GM23338 (cell line): ENCODE data around the gene MCCC1. TPM values are rescaled to one million over a fixed set of nuclear protein-coding genes. Genes with fewer than 3 reads are reported as not detected.

ENCODE experiments used
- ATAC-seq: fragments of 200-7000 bp; cut with Tn5 transposase; 3 replicates; pipeline ENCODE4 v1.9.1; 2020
- DNase-seq: peaks from one replicate; pipeline ENCODE4 v3.0.0-alpha.2; 2015; ENCODE audit warnings: low spot score
- H2AFZ ChIP-seq: fragments of 200-600 bp; sonication (generic); 2 replicates; pipeline ENCODE4 v1.8.0; 2016; ENCODE audit warnings: antibody characterized with exemption, mild to moderate bottlenecking, moderate library complexity
- H3F3A ChIP-seq: fragments of 200-600 bp; sonication (generic); replicated peaks from 2 replicates; pipeline ENCODE4 v1.8.0; 2017; ENCODE audit warnings: antibody characterized with exemption, mixed run types, low read depth
- H3K27ac ChIP-seq: fragments of 200-600 bp; sonication (generic); 2 replicates; pipeline ENCODE4 v1.6.1; 2016; ENCODE audit warnings: low read depth
- H3K27me3 ChIP-seq: fragments of 200-600 bp; sonication (generic); 2 replicates; pipeline ENCODE4 v1.8.0; 2016; ENCODE audit warnings: mild to moderate bottlenecking, mixed run types, moderate library complexity; ENCODE audit not compliant: insufficient read depth
- H3K36me3 ChIP-seq: fragments of 200-600 bp; sonication (generic); 2 replicates; pipeline ENCODE4 v1.8.0; 2016; ENCODE audit warnings: mild to moderate bottlenecking; ENCODE audit not compliant: insufficient read depth
- H3K4me1 ChIP-seq: fragments of 200-600 bp; sonication (generic); 2 replicates; pipeline ENCODE4 v1.8.0; 2016; ENCODE audit warnings: mild to moderate bottlenecking, moderate library complexity; ENCODE audit not compliant: insufficient read depth
- H3K4me2 ChIP-seq: fragments of 200-600 bp; sonication (generic); 2 replicates; pipeline ENCODE4 v1.7.1; 2017; ENCODE audit warnings: mixed run types
- H3K4me3 ChIP-seq: fragments of 200-600 bp; sonication (generic); 2 replicates; pipeline ENCODE4 v1.6.1; 2016; ENCODE audit warnings: mixed run types
- H3K79me2 ChIP-seq: fragments of 200-600 bp; sonication (generic); replicated peaks from 2 replicates; pipeline ENCODE4 v1.8.0; 2017; ENCODE audit warnings: mild to moderate bottlenecking; ENCODE audit not compliant: insufficient read depth
- H3K9me2 ChIP-seq: fragments of 200-600 bp; sonication (generic); 2 replicates; pipeline ENCODE4 v1.8.0; 2017; ENCODE audit not compliant: insufficient read depth
- H4K20me1 ChIP-seq: fragments of 200-600 bp; sonication (generic); replicated peaks from 2 replicates; pipeline ENCODE4 v1.8.0; 2017; ENCODE audit warnings: mild to moderate bottlenecking; ENCODE audit not compliant: insufficient read depth
- H3K27ac Mint-ChIP-seq: 2 replicates; pipeline ENCODE4 v1.8.0; 2020; ENCODE audit warnings: inconsistent platforms, mild to moderate bottlenecking, moderate library complexity, mixed read lengths
- H3K27me3 Mint-ChIP-seq: 3 replicates; pipeline ENCODE4 v1.8.0; 2022; ENCODE audit warnings: low read depth, mild to moderate bottlenecking, moderate library complexity, mixed read lengths, inconsistent platforms; ENCODE audit not compliant: insufficient read depth, poor library complexity
- H3K36me3 Mint-ChIP-seq: 3 replicates; pipeline ENCODE4 v1.8.0; 2021; ENCODE audit warnings: low read depth, mild to moderate bottlenecking, inconsistent platforms, moderate library complexity, mixed read lengths
- H3K4me1 Mint-ChIP-seq: 3 replicates; pipeline ENCODE4 v1.8.0; 2020; ENCODE audit warnings: mild to moderate bottlenecking, inconsistent platforms, mixed read lengths
- H3K4me3 Mint-ChIP-seq: 3 replicates; pipeline ENCODE4 v1.8.0; 2021; ENCODE audit warnings: moderate library complexity, mild to moderate bottlenecking, inconsistent platforms, mixed read lengths
- H3K9me3 Mint-ChIP-seq: 3 replicates; pipeline ENCODE4 v1.8.0; 2020; ENCODE audit warnings: moderate library complexity, mild to moderate bottlenecking, inconsistent platforms, mixed read lengths
- CREB1 ChIP-seq: fragments of 250-450 bp; sonication (Bioruptor Pico); IDR thresholded peaks from 2 replicates; pipeline ENCODE4 v1.5.0; 2020; ENCODE audit warnings: low read depth, mild to moderate bottlenecking, moderate library complexity
- CTCF ChIP-seq, 2 experiments: fragments of 200-600 bp in 1 of 2; sonication (generic) in 1 of 2; conservative IDR thresholded peaks; 2 replicates each; pipeline versions ENCODE4 v1.5.1 to v1.6.1; 2016 to 2017; ENCODE audit warnings: antibody characterized with exemption in 2 of 2, low read depth in 2 of 2, mild to moderate bottlenecking in 2 of 2, moderate library complexity in 1 of 2
- ETS1 ChIP-seq: IDR thresholded peaks from 2 replicates; pipeline ENCODE4 v1.6.1; 2016; ENCODE audit warnings: antibody characterized with exemption
- EZH2 ChIP-seq: fragments of 200-600 bp; sonication (generic); IDR thresholded peaks from one replicate; pipeline ENCODE4 v1.8.0; 2017; ENCODE audit warnings: antibody characterized with exemption, mild to moderate bottlenecking, low read depth; ENCODE audit not compliant: unreplicated experiment
- EZH2phosphoT487 ChIP-seq: fragments of 200-600 bp; sonication (generic); IDR thresholded peaks from one replicate; pipeline ENCODE4 v1.8.1; 2018; ENCODE audit warnings: antibody characterized with exemption; ENCODE audit not compliant: unreplicated experiment
- JUNB ChIP-seq: IDR thresholded peaks from one replicate; pipeline ENCODE4 v1.6.1; 2016; ENCODE audit warnings: antibody characterized with exemption; ENCODE audit not compliant: unreplicated experiment
- NANOG ChIP-seq: IDR thresholded peaks from 2 replicates; pipeline ENCODE4 v1.6.1; 2016; ENCODE audit warnings: antibody characterized with exemption, borderline replicate concordance
- POLR2AphosphoS5 ChIP-seq: IDR thresholded peaks from 2 replicates; pipeline ENCODE4 v1.6.1; 2016; ENCODE audit warnings: antibody characterized with exemption, low read depth
- STAT1 ChIP-seq: IDR thresholded peaks from one replicate; pipeline ENCODE4 v1.6.1; 2016; ENCODE audit warnings: antibody characterized with exemption; ENCODE audit not compliant: unreplicated experiment
- ZNF114 ChIP-seq: fragments of 250-450 bp; sonication (Bioruptor Pico); IDR thresholded peaks from 2 replicates; pipeline ENCODE4 v1.5.0; 2020; ENCODE audit warnings: mild to moderate bottlenecking, moderate library complexity
- ZNF331 ChIP-seq: fragments of 250-450 bp; sonication (Bioruptor Pico); IDR thresholded peaks from 2 replicates; pipeline ENCODE4 v1.5.0; 2020; ENCODE audit warnings: low read depth, mild to moderate bottlenecking, moderate library complexity
- polyA plus RNA-seq: library from polyadenylated mRNA; unstranded; fragments of >200 nt; fragmentation: Nextera tagmentation; extraction: Ambion mirVana; gene quantifications from 2 replicates; pipeline ENCODE4 v1.2.1, GENCODE V29; 2016
- total RNA-seq: library from RNA; depleted of rRNA; stranded (reverse); fragments of >200 nt; shearing (Covaris generic); gene quantifications from 2 replicates; pipeline ENCODE4 v1.2.3, GENCODE V29; 2014
- TF ChIP-seq, protein P1 (sequence below): IDR thresholded peaks from one replicate; pipeline ENCODE4 v1.6.1; 2018; ENCODE audit warnings: antibody characterized with exemption; ENCODE audit not compliant: unreplicated experiment

MCCC1 gene
- total and polyA plus RNA-seq, 2 experiments from 2014 or later = 20.2 to 24.2 TPM

- Histone ChIP-seq H3K4me3 (no peak overlapping the region), H3K27ac (no peak overlapping the region), H4K20me1 (no peaks in the 10 kb centered on the region), H3K36me3 (no peaks in the 10 kb centered on the region), H3K79me2 (peaks cover 9% of the 10 kb centered on the region), H3K27me3 (no peaks in the 10 kb centered on the region), H3K4me2 (no peak overlapping the region), H3K4me1 (peaks cover 16% of the 10 kb centered on the region), H3F3A (peaks cover 9% of the 10 kb centered on the region), H2AFZ (no peak overlapping the region), H3K9me2 (no peaks in the 10 kb centered on the region)
- Mint-ChIP-seq H3K4me3 (no peak overlapping the region), H3K4me1 (peaks cover 12% of the 10 kb centered on the region), H3K27me3 (peaks cover 5% of the 10 kb centered on the region), H3K9me3 (no peaks in the 10 kb centered on the region), H3K27ac (no peak overlapping the region), H3K36me3 (no peaks in the 10 kb centered on the region; the same call in 2 of the 3 replicates)
- no peak for TF ChIP-seq CTCF (conservative IDR thresholded peaks at IDR 0.05; ENCODE audit: low read depth in 2 of 2)
- no peak for TF ChIP-seq ZNF114 (CRISPR knock-in tag)
- TF ChIP-seq POLR2AphosphoS5 = no peak
- no peak for TF ChIP-seq STAT1
- TF ChIP-seq NANOG = no peak
- TF ChIP-seq EZH2 = no peak
- TF ChIP-seq EZH2phosphoT487 = no peak
- ATAC-seq = no peak
- DNase-seq = no peak
Measured at GRCh38 chr3:182983876-182984275, 115.4 kb downstream of the MCCC1 start.

DNA sequence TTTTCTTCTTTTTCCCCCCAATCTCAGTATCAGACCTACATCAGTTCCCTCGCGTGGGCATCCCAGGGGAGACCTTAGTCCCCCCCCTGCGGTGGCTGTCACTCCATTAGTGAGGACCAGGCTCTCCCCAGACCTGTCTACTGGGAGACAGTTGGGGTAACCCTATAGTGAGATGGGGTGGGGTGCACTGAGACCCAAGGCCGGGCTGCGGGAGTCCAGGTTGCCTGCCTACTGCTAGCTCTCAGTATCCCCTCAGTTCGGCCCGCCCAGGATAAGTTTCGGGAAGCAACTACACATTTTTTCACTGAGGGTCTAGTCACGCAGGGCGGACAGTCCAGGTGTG, 118.3 kb downstream of the MCCC1 start:
- no peaks in the 10 kb centered on the region for H3K9me2 ChIP-seq
- Mint-ChIP-seq H3K36me3 (no peaks in the 10 kb centered on the region; the same call in 2 of the 3 replicates), H3K4me1 (peaks cover 27% of the 10 kb centered on the region), H3K27ac (no peak overlapping the region), H3K9me3 (no peaks in the 10 kb centered on the region), H3K27me3 (peaks cover 5% of the 10 kb centered on the region), H3K4me3 (peak overlapping the region; percentile 75)
- no peaks in the 10 kb centered on the region for H3K27me3 ChIP-seq
- no peak for DNase-seq
- H3K79me2 ChIP-seq = peaks cover 38% of the 10 kb centered on the region
- peak overlapping the region; percentile 94 for H2AFZ ChIP-seq
- H3K27ac ChIP-seq = no peak overlapping the region
- ATAC-seq = peak; percentile 5; the same call in 2 of the 3 replicates
- peak overlapping the region; percentile 86 for H3K4me2 ChIP-seq
- peak overlapping the region; percentile 99 for H3K4me3 ChIP-seq
- H3K36me3 ChIP-seq = no peaks in the 10 kb centered on the region
- TF ChIP-seq ZNF331 (CRISPR knock-in tag) (no peak), JUNB (no peak), ETS1 (no peak), CTCF (conservative IDR thresholded peaks at IDR 0.05; ENCODE audit: low read depth in 2 of 2) (no peak), CREB1 (CRISPR knock-in tag) (no peak), ZNF114 (CRISPR knock-in tag) (no peak), EZH2 (no peak), STAT1 (no peak), POLR2AphosphoS5 (no peak), NANOG (no peak)
- TF ChIP-seq, protein P1, sequence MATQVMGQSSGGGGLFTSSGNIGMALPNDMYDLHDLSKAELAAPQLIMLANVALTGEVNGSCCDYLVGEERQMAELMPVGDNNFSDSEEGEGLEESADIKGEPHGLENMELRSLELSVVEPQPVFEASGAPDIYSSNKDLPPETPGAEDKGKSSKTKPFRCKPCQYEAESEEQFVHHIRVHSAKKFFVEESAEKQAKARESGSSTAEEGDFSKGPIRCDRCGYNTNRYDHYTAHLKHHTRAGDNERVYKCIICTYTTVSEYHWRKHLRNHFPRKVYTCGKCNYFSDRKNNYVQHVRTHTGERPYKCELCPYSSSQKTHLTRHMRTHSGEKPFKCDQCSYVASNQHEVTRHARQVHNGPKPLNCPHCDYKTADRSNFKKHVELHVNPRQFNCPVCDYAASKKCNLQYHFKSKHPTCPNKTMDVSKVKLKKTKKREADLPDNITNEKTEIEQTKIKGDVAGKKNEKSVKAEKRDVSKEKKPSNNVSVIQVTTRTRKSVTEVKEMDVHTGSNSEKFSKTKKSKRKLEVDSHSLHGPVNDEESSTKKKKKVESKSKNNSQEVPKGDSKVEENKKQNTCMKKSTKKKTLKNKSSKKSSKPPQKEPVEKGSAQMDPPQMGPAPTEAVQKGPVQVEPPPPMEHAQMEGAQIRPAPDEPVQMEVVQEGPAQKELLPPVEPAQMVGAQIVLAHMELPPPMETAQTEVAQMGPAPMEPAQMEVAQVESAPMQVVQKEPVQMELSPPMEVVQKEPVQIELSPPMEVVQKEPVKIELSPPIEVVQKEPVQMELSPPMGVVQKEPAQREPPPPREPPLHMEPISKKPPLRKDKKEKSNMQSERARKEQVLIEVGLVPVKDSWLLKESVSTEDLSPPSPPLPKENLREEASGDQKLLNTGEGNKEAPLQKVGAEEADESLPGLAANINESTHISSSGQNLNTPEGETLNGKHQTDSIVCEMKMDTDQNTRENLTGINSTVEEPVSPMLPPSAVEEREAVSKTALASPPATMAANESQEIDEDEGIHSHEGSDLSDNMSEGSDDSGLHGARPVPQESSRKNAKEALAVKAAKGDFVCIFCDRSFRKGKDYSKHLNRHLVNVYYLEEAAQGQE = no peak
- H4K20me1 ChIP-seq = 0 out of 2 replicates have a peak, but pooled peaks cover 4% of the 10 kb centered on the region
- peaks cover 9% of the 10 kb centered on the region for H3F3A ChIP-seq
- peaks cover 30% of the 10 kb centered on the region for H3K4me1 ChIP-seq
